Epithelial cell of proximal tubule (primary cell): ENCODE results near the gene KLHL30. TPM values are rescaled to one million over a fixed set of nuclear protein-coding genes. Genes with fewer than 3 reads are reported as not detected.

Experiments used
- DNase-seq: peaks from one replicate; pipeline ENCODE4 v3.0.0-alpha.2; 2011; ENCODE audit warnings: low read depth
- H3K4me3 ChIP-seq: 2 replicates; pipeline ENCODE4 v1.5.1; 2011; ENCODE audit warnings: low read depth, mild to moderate bottlenecking, low read length
- total RNA-seq: library from RNA; depleted of rRNA; stranded (reverse); fragments of >200 nt; gene quantifications from 2 replicates; pipeline ENCODE4 v1.2.3, GENCODE V29; 2015
- TF ChIP-seq, protein P1 (sequence below): conservative IDR thresholded peaks from 2 replicates; pipeline ENCODE4 v1.5.1; 2012; ENCODE audit warnings: low read depth, mild to moderate bottlenecking, low read length

KLHL30 gene
- total RNA-seq, 1 donor from 2014 or later = 1.7 TPM

DNA sequence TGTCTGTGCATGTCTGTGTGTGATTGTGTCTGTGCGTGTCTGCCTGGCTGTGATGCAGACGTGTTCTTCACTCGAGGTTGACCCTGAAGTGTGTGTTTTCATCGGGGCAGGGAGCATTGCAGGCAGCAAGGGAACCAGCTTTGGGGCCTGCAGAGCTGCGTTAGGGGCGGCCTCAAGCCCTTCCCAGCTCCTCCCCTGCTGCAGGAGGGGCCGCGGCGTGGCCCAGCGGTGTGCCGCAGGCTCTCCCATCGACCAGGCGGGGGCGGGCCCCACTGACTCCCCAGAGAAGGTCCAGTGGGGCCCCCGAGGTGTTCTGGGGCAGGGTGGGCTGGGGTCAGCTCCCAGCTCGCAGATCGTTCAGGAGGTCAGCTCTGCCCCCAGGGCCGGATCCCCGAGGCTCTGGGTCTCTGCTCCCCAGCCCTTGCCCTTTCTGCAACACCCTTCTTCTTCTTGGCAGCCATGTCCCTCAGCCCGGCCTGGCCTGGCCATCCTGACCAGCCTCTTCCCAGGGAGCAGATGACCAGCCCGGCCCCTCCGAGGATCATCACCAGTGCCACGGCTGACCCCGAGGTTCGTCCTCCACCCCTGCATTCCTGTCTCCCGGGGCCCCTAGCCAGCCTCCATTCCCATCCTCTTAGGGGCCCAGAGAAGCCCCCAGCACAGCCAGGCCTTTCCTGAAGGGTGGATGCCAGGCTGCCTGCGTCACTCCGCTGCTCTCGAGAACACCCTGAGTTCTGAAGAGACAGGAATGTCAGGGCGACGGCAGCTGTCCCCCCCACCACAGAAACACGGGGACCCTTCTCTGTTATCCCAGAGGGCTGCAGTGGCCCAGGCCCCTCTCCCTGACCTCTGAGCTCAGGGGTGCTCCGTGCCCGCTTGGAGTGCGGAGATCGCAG, 11.1 kb upstream of the KLHL30 start:
- H3K4me3 ChIP-seq = no peak overlapping the region
- DNase-seq = no peak
- TF ChIP-seq, protein P1, sequence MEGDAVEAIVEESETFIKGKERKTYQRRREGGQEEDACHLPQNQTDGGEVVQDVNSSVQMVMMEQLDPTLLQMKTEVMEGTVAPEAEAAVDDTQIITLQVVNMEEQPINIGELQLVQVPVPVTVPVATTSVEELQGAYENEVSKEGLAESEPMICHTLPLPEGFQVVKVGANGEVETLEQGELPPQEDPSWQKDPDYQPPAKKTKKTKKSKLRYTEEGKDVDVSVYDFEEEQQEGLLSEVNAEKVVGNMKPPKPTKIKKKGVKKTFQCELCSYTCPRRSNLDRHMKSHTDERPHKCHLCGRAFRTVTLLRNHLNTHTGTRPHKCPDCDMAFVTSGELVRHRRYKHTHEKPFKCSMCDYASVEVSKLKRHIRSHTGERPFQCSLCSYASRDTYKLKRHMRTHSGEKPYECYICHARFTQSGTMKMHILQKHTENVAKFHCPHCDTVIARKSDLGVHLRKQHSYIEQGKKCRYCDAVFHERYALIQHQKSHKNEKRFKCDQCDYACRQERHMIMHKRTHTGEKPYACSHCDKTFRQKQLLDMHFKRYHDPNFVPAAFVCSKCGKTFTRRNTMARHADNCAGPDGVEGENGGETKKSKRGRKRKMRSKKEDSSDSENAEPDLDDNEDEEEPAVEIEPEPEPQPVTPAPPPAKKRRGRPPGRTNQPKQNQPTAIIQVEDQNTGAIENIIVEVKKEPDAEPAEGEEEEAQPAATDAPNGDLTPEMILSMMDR = no peak

DNA sequence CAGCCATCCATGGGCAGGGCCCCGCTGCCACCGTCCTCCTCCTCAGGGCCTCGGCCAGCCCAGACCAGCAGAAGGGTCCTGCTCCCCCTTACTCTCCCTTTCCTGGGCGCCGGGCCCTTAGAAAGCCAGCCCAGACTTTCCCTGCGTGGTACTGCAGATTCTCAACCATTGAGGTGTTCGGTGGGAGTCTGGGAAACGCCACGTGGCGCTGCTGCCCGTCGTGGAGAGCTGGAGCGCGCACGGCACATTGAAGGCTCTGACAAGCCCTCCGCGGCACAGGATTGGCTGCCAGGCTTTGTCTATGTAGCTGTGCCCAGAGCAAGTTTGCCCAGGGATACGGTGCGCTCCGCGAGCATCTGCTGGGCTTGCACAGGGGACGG, 10.4 kb upstream of the KLHL30 start:
- TF ChIP-seq, protein P1 = no peak
- DNase-seq = no peak
- no peak overlapping the region for H3K4me3 ChIP-seq

DNA sequence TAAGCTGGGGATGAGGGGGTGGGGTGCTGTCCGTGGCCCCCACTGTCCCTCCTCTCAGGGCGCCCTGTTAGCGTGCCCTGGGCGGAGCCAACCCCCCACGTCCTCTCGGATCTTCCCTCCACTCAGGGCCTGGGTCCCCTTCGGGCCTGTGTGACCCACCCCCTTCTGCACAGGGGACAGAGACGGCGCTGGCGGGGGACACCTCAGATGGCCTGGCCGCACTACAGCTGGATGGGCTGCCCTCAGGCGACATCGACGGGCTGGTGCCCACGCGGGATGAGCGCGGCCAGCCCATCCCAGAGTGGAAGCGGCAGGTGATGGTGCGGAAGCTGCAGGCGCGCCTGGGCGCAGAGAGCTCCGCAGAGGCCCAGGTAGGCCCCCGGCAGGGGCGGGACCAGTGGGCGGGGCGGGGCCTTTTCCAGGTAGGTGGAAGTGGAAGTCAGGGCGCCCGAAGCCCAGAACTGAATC, 9.9 kb upstream of the KLHL30 start:
- H3K4me3 ChIP-seq = no peak overlapping the region
- TF ChIP-seq, protein P1 = no peak
- no peak for DNase-seq

DNA sequence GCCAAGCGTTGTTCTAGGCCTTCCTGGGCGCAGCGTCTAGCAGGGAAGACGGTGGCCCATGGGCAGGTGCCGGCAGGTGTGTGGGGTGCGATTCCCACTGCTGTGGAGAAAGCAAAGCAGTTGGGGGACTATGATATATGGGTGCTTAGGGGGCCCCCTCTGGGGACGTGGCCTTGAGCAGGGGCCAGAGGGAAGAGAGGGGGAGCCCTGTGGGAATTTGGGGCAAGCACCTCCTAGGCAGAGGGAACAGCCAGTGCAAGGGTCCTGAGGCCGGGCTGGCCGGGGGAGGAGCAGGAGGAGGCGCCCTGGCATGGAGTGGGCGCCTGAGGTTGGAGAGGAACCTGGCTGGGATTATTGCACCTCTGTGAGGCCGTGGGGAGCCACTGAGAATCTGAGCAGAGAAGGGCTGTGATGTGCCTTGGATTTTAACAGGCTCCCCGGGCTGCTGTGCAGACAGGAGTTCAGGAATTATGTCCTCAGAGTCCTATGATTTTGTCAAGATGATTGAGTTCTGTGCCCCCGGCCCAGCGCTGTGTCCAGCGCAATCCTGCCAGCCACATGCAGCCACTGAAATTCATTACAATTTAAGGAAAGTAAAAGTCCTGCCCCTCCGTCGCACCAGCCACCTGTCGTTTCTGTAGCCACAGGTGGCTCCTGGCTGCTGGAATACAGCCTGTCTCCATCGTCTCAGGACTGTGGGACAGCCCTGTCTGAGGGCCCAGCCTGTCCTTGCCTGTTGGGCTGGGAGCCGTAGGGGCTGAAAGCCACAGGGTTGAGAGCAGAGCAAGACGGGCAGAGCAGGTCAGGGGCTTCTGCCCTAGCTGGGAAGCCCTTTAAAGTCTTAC, 9.1 kb upstream of the KLHL30 start:
- no peak overlapping the region for H3K4me3 ChIP-seq
- TF ChIP-seq, protein P1 = no peak
- no peak for DNase-seq

DNA sequence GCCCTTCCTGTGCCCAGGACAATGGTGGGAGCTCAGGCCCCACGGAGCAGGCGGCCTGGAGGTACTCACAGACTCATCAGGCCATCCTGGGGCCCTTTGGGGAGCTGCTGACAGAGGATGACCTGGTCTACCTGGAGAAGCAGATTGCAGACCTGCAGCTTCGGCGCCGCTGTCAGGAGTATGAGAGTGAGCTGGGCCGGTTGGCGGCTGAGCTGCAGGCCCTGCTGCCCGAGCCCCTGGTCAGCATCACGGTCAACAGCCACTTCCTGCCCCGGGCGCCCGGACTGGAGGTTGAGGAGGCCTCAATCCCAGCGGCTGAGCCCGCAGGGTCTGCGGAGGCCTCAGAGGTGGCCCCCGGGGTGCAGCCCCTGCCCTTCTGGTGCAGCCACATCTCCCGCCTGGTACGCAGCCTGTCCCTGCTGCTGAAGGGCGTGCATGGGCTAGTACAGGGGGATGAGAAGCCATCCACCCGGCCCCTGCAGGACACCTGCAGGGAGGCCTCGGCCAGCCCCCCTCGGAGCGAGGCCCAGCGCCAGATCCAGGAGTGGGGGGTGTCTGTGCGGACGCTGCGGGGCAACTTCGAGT, 8.3 kb upstream of the KLHL30 start:
- TF ChIP-seq, protein P1 = no peak
- no peak for DNase-seq
- H3K4me3 ChIP-seq = no peak overlapping the region

DNA sequence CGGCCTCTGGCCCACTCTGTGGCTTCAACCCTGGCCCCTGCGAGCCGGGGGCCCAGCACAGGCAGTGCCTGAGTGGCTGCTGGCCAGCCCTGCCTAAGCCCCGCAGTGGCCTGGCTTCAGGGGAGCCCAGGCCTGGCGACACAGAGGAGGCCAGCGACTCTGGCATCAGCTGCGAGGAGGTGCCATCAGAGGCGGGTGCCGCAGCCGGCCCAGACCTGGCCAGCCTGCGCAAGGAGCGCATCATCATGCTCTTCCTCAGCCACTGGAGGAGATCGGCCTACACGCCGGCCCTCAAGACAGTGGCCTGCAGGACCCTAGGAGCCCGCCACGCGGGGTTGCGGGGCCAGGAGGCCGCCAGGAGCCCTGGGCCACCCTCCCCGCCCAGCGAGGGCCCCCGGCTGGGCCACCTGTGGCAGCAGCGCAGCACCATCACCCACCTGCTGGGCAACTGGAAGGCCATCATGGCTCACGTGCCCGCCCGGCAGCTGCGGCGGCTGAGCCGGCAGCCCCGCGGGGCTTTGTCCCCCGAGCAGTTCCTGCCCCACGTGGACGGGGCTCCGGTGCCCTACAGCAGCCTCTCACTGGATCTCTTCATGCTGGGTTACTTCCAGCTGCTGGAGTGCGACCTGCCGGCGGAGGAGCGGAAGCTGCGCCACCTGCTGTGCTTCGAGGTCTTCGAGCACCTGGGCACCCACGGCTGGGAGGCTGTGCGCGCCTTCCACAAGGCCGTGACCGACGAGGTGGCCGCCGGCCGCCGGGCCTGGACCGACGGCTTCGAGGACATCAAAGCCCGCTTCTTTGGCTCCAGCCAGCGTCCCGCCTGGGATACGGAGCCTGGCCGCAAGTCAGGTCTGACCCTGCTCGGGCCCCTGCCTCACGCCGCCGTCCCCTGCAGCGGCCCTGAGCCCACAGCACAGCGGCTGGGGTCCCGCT, 7.5 kb upstream of the KLHL30 start:
- no peak for DNase-seq
- TF ChIP-seq, protein P1 = no peak
- no peak overlapping the region for H3K4me3 ChIP-seq
